SU-DHL-6 (cell line): ENCODE data around the gene AGO3.

Experiments used
- CTCF ChIP-seq: fragments of 200-600 bp; sonication (generic); IDR thresholded peaks from one replicate; pipeline ENCODE4 v1.5.1; 2017; ENCODE audit warnings: antibody characterized with exemption, mild to moderate bottlenecking, low read length, moderate library complexity; ENCODE audit not compliant: insufficient read depth, poor library complexity, severe bottlenecking
- EZH2phosphoT487 ChIP-seq: fragments of 200-600 bp; sonication (generic), shearing (Covaris generic); conservative IDR thresholded peaks from 2 replicates; pipeline ENCODE4 v1.6.1; 2018; ENCODE audit warnings: mild to moderate bottlenecking, antibody characterized with exemption, low read length, moderate library complexity, mixed read lengths

DNA sequence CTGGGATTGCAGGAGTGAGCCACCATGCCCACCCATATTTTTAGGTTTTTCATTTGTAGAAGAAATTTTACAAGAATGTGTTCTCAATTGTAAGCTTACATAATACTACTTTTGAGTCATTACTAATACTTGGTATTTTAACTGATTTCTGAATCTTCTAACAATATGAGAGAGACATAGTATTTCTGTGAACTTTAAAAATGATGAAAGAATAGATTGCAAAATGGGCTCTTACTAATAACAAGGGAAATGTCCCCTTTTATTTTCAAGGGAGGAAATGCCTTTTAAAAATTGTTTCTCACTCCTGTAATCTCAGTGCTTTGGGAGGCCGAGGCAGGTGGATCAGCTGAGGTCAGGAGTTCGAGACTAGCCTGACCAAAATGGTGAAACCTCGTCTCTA, 5.9 kb downstream of the AGO3 start:
- TF ChIP-seq CTCF (no peak), EZH2phosphoT487 (no peak)
